ENCODE data around the gene AKT3.

AKT3 gene

DNA sequence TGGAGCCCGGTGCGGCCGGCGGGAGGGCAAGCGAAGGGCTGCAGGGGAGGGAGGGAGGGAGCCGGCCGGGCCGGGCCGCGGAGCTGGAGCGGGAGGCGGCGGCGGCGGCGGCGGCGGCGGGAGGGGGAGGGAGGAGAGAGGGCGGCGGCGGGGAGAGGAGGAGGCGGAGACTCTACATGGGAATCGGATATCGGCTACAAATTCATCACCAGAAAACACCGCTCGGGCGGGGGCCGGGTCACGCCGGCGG is at the start of gene AKT3:
AKT3 (minus strand) TSS at position 42 of the 250 bp plus-strand sequence. CDS start 7,073 bp downstream, outside the sequence.
- ATAC-seq (ENCODE audit: low read depth) = peak; percentile 69
- TF ChIP-seq, protein P1, sequence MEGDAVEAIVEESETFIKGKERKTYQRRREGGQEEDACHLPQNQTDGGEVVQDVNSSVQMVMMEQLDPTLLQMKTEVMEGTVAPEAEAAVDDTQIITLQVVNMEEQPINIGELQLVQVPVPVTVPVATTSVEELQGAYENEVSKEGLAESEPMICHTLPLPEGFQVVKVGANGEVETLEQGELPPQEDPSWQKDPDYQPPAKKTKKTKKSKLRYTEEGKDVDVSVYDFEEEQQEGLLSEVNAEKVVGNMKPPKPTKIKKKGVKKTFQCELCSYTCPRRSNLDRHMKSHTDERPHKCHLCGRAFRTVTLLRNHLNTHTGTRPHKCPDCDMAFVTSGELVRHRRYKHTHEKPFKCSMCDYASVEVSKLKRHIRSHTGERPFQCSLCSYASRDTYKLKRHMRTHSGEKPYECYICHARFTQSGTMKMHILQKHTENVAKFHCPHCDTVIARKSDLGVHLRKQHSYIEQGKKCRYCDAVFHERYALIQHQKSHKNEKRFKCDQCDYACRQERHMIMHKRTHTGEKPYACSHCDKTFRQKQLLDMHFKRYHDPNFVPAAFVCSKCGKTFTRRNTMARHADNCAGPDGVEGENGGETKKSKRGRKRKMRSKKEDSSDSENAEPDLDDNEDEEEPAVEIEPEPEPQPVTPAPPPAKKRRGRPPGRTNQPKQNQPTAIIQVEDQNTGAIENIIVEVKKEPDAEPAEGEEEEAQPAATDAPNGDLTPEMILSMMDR (IDR thresholded peaks at IDR 0.05; ENCODE audit: poor library complexity, severe bottlenecking) = no peak
- peaks cover 18% of the 10 kb centered on the region for H3K4me1 ChIP-seq (ENCODE audit: insufficient read depth, poor library complexity, severe bottlenecking)
- peak within 1 kb of the TSS; percentile 63 for H3K4me3 ChIP-seq (ENCODE audit: severe bottlenecking)
- no peaks in the 10 kb centered on the region for H3K9me3 ChIP-seq (ENCODE audit: severe bottlenecking)
- H3K27me3 ChIP-seq (ENCODE audit: insufficient read depth, poor library complexity, severe bottlenecking) = no peaks in the 10 kb centered on the region
- DNase-seq (ENCODE audit: low spot score) = peak; percentile 64
- peak within 1 kb of the TSS; percentile 78 for H3K27ac ChIP-seq (ENCODE audit: poor library complexity, severe bottlenecking)
- no peaks in the 10 kb centered on the region for H3K36me3 ChIP-seq (ENCODE audit: low read depth)

DNA sequence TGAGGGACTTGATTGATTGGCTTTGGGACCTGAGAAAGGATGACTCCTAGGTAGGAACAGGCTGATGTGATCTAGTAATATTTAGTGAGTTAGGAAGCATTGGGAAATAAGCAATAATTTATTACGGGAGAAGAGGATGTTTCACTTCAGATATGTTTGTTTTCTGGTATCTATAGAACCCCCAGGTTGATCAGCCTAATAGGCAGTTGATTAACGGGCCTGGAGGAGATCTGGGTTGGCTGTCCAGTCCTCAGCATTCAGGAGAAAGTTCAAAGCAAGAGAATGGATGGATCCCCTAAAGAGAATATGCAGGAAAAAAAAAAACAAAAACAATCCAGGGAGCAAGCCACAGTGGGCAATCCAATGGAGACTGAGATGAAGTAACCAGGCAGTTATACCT is 48.2 kb upstream of the AKT3 start:
- no peaks in the 10 kb centered on the region for H3K27me3 ChIP-seq (ENCODE audit: insufficient read depth, poor library complexity, severe bottlenecking)
- H3K4me1 ChIP-seq (ENCODE audit: insufficient read depth, poor library complexity, severe bottlenecking) = no peaks in the 10 kb centered on the region
- H3K27ac ChIP-seq (ENCODE audit: poor library complexity, severe bottlenecking) = no peak overlapping the region
- ATAC-seq (ENCODE audit: low read depth) (no peak), DNase-seq (ENCODE audit: low spot score) (no peak)
- TF ChIP-seq, protein P1 (IDR thresholded peaks at IDR 0.05; ENCODE audit: poor library complexity, severe bottlenecking) = no peak
- no peak overlapping the region for H3K4me3 ChIP-seq (ENCODE audit: severe bottlenecking)
- no peaks in the 10 kb centered on the region for H3K36me3 ChIP-seq (ENCODE audit: low read depth)
- H3K9me3 ChIP-seq (ENCODE audit: severe bottlenecking) = no peaks in the 10 kb centered on the region

DNA sequence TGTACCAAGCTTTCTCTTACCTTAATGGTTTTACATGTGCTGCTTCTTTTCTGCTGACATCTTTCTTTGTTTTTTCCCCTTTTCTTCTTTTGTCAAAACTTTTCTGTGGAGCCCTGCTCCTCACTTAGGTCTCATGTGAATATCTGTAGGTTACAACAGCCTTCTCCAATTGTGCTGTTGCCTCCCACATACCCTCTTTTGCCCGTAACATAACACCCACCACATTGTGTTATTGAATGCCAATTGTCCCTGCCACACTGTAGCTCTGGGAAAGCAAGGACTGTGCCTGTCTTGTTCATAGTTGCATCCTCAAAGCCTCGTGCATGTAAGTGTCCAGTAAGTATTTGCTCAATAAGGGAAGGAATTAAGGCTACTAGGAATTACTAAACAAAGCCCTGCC is 46.3 kb upstream of the AKT3 start:
- H3K27ac ChIP-seq (ENCODE audit: poor library complexity, severe bottlenecking) = no peak overlapping the region
- H3K4me3 ChIP-seq (ENCODE audit: severe bottlenecking) = no peak overlapping the region
- H3K27me3 ChIP-seq (ENCODE audit: insufficient read depth, poor library complexity, severe bottlenecking) = no peaks in the 10 kb centered on the region
- H3K4me1 ChIP-seq (ENCODE audit: insufficient read depth, poor library complexity, severe bottlenecking) = no peaks in the 10 kb centered on the region
- no peaks in the 10 kb centered on the region for H3K36me3 ChIP-seq (ENCODE audit: low read depth)
- DNase-seq (ENCODE audit: low spot score) (no peak), ATAC-seq (ENCODE audit: low read depth) (no peak)
- TF ChIP-seq, protein P1 (IDR thresholded peaks at IDR 0.05; ENCODE audit: poor library complexity, severe bottlenecking) = no peak
- H3K9me3 ChIP-seq (ENCODE audit: severe bottlenecking) = no peaks in the 10 kb centered on the region

DNA sequence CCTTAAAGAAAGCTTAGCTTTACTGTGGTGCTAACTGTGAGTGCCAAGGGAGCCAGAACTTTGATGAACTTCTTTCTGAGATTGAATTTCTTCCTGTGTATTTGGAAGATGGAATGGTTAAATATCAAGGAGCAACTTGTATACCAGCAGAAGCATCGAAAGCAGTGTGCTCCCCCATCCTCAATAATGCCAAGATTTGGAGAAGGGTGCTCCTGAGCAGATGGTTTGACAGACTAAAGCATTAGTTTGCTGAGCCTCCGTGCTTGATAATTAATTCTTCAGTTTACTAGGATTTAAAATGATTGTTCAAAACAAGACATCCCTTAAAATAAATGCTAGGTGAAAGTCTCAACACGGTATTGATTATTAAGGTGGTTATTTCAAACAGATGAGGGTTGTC is 42.4 kb upstream of the AKT3 start:
- no peak overlapping the region for H3K27ac ChIP-seq (ENCODE audit: poor library complexity, severe bottlenecking)
- no peak overlapping the region for H3K4me3 ChIP-seq (ENCODE audit: severe bottlenecking)
- no peaks in the 10 kb centered on the region for H3K27me3 ChIP-seq (ENCODE audit: insufficient read depth, poor library complexity, severe bottlenecking)
- H3K36me3 ChIP-seq (ENCODE audit: low read depth) = no peaks in the 10 kb centered on the region
- H3K4me1 ChIP-seq (ENCODE audit: insufficient read depth, poor library complexity, severe bottlenecking) = no peaks in the 10 kb centered on the region
- TF ChIP-seq, protein P1 (IDR thresholded peaks at IDR 0.05; ENCODE audit: poor library complexity, severe bottlenecking) = no peak
- no peak for DNase-seq (ENCODE audit: low spot score)
- no peak for ATAC-seq (ENCODE audit: low read depth)
- no peaks in the 10 kb centered on the region for H3K9me3 ChIP-seq (ENCODE audit: severe bottlenecking)

DNA sequence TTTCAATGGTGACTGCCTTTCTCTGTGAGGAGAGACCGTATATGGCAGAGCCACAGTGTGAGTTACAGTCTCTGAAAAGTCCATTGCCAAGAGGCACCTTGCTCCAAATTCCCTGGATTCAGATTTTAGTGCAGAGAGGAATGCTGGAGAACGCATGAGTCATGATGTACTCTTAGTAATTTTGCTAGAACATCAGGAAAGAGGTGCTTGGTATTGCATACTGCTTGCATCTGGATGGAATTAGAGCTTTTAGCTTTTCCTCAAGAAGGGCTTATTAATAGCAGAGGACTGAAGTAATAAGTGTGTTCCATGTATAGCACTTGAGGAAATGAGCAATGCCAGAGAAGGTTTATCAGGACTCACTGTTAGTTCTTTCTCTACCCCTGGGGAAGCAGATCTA is 40.5 kb upstream of the AKT3 start:
- H3K4me3 ChIP-seq (ENCODE audit: severe bottlenecking) = no peak overlapping the region
- H3K36me3 ChIP-seq (ENCODE audit: low read depth) = no peaks in the 10 kb centered on the region
- DNase-seq (ENCODE audit: low spot score) = no peak
- H3K27me3 ChIP-seq (ENCODE audit: insufficient read depth, poor library complexity, severe bottlenecking) = no peaks in the 10 kb centered on the region
- no peaks in the 10 kb centered on the region for H3K9me3 ChIP-seq (ENCODE audit: severe bottlenecking)
- TF ChIP-seq, protein P1 (IDR thresholded peaks at IDR 0.05; ENCODE audit: poor library complexity, severe bottlenecking) = no peak
- H3K4me1 ChIP-seq (ENCODE audit: insufficient read depth, poor library complexity, severe bottlenecking) = no peaks in the 10 kb centered on the region
- ATAC-seq (ENCODE audit: low read depth) = peak; percentile 54
- no peak overlapping the region for H3K27ac ChIP-seq (ENCODE audit: poor library complexity, severe bottlenecking)
